ENCODE measurements around the gene P3H4. TPM values are rescaled to one million over a fixed set of nuclear protein-coding genes. Genes with fewer than 3 reads are reported as not detected.
"Not testable (repeated sequence)": the region's sequence is repeated elsewhere in the genome, so short reads cannot be mapped to it uniquely, and the experiment has no call there.

P3H4 gene, protein sequence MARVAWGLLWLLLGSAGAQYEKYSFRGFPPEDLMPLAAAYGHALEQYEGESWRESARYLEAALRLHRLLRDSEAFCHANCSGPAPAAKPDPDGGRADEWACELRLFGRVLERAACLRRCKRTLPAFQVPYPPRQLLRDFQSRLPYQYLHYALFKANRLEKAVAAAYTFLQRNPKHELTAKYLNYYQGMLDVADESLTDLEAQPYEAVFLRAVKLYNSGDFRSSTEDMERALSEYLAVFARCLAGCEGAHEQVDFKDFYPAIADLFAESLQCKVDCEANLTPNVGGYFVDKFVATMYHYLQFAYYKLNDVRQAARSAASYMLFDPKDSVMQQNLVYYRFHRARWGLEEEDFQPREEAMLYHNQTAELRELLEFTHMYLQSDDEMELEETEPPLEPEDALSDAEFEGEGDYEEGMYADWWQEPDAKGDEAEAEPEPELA
- total RNA-seq: 1 to 10 TPM; 2.4 to 7.1 (median 3.7) TPM

DNA sequence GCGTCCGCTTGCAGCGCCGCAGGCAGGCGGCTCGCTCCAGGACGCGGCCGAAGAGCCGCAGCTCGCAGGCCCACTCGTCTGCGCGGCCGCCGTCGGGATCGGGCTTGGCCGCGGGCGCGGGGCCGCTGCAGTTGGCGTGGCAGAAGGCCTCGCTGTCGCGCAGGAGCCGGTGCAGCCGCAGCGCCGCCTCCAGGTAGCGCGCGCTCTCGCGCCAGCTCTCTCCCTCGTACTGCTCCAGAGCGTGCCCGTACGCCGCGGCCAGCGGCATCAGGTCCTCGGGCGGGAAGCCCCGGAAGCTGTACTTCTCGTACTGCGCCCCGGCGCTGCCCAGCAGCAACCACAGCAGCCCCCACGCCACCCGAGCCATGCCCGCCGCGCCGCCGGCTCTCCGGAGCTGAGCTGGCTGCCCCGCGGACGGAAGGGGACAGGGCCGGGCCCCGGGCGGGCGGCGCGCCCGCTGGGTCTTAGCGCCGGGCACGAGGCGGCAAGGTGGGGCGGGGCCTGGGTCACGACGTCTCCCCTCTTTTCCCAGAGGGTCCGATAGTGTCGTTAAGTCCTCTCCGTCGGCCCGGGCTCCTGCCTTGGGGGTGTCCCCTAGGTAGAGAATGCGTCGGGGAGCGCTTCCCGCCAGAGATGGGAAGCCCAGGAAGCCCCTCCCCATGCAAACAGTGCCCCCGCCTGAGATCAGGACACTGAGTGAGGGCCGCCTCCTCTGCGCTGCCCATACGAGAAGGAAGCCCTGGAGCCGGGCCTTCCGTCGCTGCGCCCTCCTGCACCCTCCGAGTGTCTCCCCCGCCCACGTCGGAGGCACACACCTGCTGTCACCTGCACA, at the start of gene P3H4:
Gene P3H4 (minus strand): TSS at position 401 of the 832 bp plus-strand sequence. CDS start 34 bp downstream, at position 367.
- no peak for DNase-seq
- TF ChIP-seq CTCF (IDR thresholded peaks at IDR 0.05) (peak; percentile 64 to 92 (median 80)), POLR2A (IDR thresholded peaks at IDR 0.05) (peak in 2 of 4 donors; percentile 19 to 22)
- no peaks in the 10 kb centered on the region for H3K36me3 ChIP-seq
- peak within 1 kb of the TSS; percentile 50 to 85 (median 61) for H3K4me3 ChIP-seq
- H3K9me3 ChIP-seq: no peaks in the 10 kb centered on the region
- peaks cover 0 to 25% (median 0%) of the 10 kb centered on the region in 4 donors for H3K27me3 ChIP-seq
- 0 to 1% methylated on average over 5 to 10 of the region's 96 CpGs for WGBS, 2 donors
- peaks cover 22 to 54% (median 33%) of the 10 kb centered on the region in 3 donors for H3K4me1 ChIP-seq
- intact Hi-C loops (cut with DNase I): no loop called here
- peak within 1 kb of the TSS; percentile 57 to 78 (median 69) for H3K27ac ChIP-seq

DNA sequence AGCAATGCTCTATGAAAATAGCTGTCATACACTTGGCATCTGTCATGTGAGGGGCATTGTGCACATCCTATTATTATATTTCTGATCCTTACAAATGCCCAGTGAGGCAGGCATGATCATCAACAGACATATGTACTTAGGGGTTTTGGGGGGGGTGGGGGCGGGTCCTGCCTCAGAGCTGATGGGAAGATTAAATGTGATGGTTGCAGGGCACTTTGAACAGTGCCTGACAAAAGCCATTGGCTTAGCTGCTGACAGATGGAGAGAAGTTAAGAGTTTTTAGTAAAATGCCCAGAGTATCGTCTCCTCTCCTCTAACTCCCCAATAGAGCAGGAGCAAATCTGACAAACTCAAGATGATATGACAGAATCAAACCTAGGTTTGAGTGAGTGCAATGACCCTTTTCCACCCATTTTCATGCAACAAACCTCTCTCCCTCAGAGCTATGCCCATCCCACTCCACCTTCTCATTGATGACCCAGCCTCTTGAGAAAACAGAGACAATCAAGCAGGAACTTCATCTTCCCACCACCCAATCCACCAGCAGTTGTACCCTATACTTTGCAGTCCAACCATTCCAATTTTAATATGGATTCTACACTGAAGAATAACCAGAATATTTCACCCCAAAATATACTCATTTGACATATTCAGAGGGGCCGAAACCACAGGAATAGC, 48.6 kb upstream of the P3H4 start:
- Histone ChIP-seq H3K27me3 (no peaks in the 10 kb centered on the region), H3K4me3 (no peak overlapping the region), H3K9me3 (no peaks in the 10 kb centered on the region), H3K4me1 (peaks cover 18 to 48% (median 21%) of the 10 kb centered on the region in 3 donors), H3K27ac (no peak overlapping the region), H3K36me3 (no peaks in the 10 kb centered on the region)
- intact Hi-C loops (cut with DNase I): no loop called here
- WGBS, 2 donors: 81 to 95% methylated on average over 2 of the region's 3 CpGs
- no peak for DNase-seq
- TF ChIP-seq CTCF (IDR thresholded peaks at IDR 0.05) (no peak), POLR2A (IDR thresholded peaks at IDR 0.05) (no peak)

DNA sequence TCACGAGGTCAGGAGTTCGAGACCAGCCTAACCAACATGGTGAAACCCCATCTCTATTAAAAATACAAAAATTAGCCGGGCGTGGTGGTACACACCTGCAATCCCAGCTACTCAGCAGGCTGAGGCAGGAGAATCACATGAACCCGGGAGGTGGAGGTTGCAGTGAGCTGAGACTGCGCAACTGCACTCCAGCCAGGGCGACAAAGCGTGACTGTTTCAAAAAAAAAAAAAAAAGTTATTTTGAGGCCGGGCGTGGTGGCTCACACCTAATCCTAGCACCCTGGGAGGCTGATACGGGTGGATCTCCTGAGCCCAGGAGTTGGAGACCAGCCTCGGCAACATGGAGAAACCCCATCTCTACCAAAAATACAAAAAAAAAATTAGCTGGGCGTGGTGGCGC, 39.6 kb upstream of the P3H4 start:
- H3K4me3 ChIP-seq: not testable (repeated sequence)

GRCh38 chr17:41849251-41849990, 37.7 kb upstream of the P3H4 start:
- intact Hi-C loops (cut with DNase I): no loop called here
- 77 to 89% methylated on average over 4 of the region's 4 CpGs for WGBS, 2 donors

More for the DNA sequence above, 39.6 kb upstream of the P3H4 start:
- H3K27me3 ChIP-seq; H3K9me3 ChIP-seq; H3K27ac ChIP-seq; intact Hi-C loops (cut with DNase I); DNase-seq: not testable (repeated sequence)
- 81% methylated on average over 14 of the region's 14 CpGs for WGBS, 2 donors
- H3K36me3 ChIP-seq: peaks cover 0 to 27% (median 0%) of the 10 kb centered on the region in 3 donors
- peaks cover 0 to 36% (median 0%) of the 10 kb centered on the region in 3 donors for H3K4me1 ChIP-seq

More at GRCh38 chr17:41849251-41849990, 37.7 kb upstream of the P3H4 start:
- Histone ChIP-seq H3K27me3 (no peaks in the 10 kb centered on the region), H3K4me1 (peaks cover 0 to 41% (median 0%) of the 10 kb centered on the region in 3 donors), H3K27ac (no peak overlapping the region), H3K9me3 (no peaks in the 10 kb centered on the region), H3K4me3 (no peak overlapping the region), H3K36me3 (peaks cover 0 to 19% (median 0%) of the 10 kb centered on the region in 3 donors)
- TF ChIP-seq POLR2A (IDR thresholded peaks at IDR 0.05) (no peak), CTCF (IDR thresholded peaks at IDR 0.05) (no peak)
- DNase-seq: no peak

Data from esophagus squamous epithelium (tissue), 5 donors.